ENCODE results near the gene CPNE7.
"Not testable (repeated sequence)": the region's sequence is repeated elsewhere in the genome, so short reads cannot be mapped to it uniquely, and the experiment has no call there.

CPNE7 gene

DNA sequence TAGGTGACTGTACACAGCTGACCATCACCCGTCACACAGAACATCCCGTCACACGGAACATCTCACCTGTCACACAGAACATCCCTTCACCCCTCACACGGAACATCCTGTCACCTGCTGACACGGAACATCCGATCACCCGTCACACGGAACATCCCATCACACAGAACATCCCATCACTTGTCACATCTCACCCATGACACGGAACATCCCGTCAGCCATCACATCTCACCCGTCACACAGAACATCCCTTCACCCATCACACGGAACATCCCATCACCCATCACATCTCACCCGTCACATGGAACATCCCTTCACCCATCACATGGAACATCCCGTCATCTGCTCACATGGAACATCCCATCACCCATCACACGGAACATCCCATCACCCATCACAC, 3.8 kb downstream of the CPNE7 start:
- Mint-ChIP-seq H3K9me3 (no peaks in the 10 kb centered on the region), H3K27ac (no peak overlapping the region), H3K36me3 (peaks cover 0 to 4% of the 10 kb centered on the region in 2 donors), H3K27me3 (no peaks in the 10 kb centered on the region), H3K4me1 (peaks cover 3 to 7% of the 10 kb centered on the region in 2 donors), H3K4me3 (no peak overlapping the region)
- DNase-seq (no peak), ATAC-seq (replicated peaks) (no peak)

DNA sequence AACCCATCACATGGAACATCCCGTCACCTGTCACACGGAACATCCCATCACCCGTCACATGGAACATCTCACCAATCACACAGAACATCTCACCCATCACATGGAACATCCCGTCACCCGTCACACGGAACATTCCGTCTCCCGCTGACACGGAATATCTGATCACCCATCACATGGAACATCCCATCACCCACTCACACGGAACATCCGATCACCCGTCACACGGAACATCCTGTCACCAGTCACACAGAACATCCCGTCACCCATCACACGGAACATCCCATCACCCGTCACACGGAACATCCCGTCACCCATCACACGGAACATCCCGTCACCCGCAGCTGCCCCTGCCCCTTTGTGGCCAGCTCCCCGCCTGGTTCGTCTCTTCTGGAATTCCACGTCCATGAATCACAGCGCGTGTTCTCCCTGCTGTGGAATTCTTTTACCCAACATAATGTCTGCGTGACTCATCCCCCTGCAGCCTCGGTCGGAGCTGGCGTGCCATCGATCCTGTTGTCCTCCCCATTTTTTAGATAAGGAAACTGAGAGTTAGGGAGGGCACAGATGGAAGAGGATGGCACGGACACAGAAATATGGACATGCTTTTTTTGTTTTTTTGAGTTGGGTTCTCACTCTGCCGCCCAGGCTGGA, 5.6 kb downstream of the CPNE7 start:
- DNase-seq: no peak
- no peak for ATAC-seq (replicated peaks)

DNA sequence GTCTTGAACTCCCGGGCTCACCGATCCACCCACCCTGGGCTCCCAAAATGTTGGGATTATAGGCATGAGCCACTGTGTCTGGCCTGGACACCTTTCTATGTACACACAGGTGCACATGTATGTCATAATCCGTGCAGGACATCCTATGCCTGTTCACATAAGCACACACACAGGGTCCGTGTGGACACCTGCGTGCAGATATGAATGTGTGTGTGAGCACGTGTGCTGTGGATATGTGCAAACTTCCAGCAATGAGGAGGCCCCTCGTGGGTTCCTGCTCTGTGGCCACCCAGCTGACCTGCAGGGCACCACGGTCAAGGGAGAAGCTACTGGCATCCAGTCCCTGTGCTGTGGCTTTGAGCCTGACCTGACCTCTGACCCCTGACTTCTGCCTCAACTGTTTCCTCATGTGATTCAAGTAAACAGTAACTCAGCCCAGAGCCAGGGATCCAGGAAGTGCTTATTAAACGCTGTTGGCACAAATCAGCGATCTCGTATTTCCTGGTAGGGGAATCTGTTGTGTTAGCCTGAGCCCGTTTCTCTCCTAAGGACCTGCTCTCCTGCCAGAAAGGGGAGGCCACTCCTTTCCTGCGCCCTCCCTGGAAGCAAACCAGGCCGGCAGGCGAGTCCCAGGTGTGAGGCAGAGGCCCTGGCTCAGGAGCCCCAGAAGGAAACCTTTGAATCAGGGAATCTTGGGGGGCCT, 6.5 kb downstream of the CPNE7 start:
- Mint-ChIP-seq H3K27me3 (no peaks in the 10 kb centered on the region), H3K36me3 (peaks cover 0 to 9% of the 10 kb centered on the region in 2 donors), H3K4me3 (no peak overlapping the region), H3K27ac (no peak overlapping the region), H3K4me1 (peaks cover 0 to 1% of the 10 kb centered on the region in 2 donors), H3K9me3 (no peaks in the 10 kb centered on the region)
- DNase-seq (no peak), ATAC-seq (replicated peaks) (no peak)

More for the DNA sequence above, 5.6 kb downstream of the CPNE7 start:
- Mint-ChIP-seq H3K4me1 (peaks cover 0 to 1% of the 10 kb centered on the region in 2 donors), H3K36me3 (peaks cover 0 to 4% of the 10 kb centered on the region in 2 donors), H3K27me3 (no peaks in the 10 kb centered on the region), H3K27ac (no peak overlapping the region), H3K9me3 (no peaks in the 10 kb centered on the region), H3K4me3 (no peak overlapping the region)

DNA sequence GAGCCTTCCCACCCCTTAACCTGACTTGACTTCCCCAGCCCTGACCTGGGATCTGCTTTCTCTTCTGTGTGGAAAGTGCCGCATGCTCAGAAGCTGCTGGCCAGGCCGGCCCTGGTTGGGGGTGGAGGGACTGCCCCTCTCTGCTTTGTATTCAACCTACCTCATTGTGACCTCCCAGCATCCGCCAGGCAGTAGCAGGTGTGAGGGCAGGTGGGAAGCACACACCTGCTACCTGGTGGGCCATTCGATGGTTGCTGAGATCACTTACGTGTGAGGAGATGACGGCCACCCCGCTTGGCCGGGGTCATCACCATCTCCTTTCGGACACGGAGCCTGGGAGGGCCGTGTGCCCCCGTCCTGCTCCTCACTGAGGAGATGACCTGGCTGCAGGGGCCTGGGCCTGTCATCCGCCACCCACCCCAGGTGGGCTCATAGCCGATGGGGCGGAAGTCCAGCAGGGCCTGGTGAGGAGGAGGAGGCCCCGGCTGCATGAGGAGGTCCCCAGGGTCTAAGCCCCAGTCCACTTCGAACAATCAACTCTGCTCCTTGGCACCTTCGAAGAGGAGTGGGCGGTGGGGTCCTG, 7.1 kb downstream of the CPNE7 start:
- Mint-ChIP-seq H3K27me3 (no peaks in the 10 kb centered on the region), H3K9me3 (no peaks in the 10 kb centered on the region)
- no peak for ATAC-seq (replicated peaks)

DNA sequence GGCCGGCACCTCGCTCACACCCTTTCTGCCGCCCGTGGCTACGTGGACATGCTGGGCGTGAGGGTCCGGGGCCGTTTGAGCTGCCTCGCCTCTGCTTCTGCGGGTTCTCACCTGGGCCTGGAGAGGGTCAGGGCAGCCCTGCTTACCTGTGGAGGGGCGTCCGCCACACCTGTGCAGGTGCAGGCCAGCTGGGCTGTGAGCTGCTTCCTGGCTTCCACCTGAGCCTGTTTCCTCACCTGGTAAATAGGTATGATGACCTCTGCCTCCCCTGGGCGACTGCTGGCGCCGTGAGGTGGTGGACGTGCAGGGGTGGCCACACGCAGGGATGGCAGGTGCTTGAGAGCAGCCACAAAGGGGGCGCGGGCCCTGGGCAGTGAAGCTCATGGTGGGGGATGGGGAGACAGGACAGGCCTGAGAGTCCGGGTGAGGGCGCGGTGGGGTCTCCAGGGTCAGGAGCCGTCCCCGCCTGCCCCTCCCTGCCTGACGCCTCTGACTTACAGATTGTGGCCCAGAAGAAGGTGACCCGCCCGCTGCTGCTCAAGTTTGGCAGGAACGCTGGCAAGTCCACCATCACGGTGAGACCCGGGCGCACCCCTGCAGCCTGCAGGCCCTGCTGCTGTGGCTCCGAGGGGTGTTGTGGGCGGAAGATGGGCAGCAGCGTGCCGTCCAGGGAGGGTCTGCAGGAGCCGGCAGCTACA, 7.8 kb downstream of the CPNE7 start:
- ATAC-seq (replicated peaks) (no peak), DNase-seq (no peak)
- H3K9me3 Mint-ChIP-seq: no peaks in the 10 kb centered on the region
- no peak overlapping the region for H3K4me3 Mint-ChIP-seq
- H3K27ac Mint-ChIP-seq: no peak overlapping the region
- H3K27me3 Mint-ChIP-seq: no peaks in the 10 kb centered on the region
- no peaks in the 10 kb centered on the region for H3K4me1 Mint-ChIP-seq
- peaks cover 1 to 6% of the 10 kb centered on the region in 2 donors for H3K36me3 Mint-ChIP-seq

More for the DNA sequence above, 7.1 kb downstream of the CPNE7 start:
- Mint-ChIP-seq H3K36me3 (peaks cover 1 to 9% of the 10 kb centered on the region in 2 donors), H3K4me3 (no peak overlapping the region), H3K4me1 (no peaks in the 10 kb centered on the region), H3K27ac (no peak overlapping the region)
- DNase-seq: no peak

DNA sequence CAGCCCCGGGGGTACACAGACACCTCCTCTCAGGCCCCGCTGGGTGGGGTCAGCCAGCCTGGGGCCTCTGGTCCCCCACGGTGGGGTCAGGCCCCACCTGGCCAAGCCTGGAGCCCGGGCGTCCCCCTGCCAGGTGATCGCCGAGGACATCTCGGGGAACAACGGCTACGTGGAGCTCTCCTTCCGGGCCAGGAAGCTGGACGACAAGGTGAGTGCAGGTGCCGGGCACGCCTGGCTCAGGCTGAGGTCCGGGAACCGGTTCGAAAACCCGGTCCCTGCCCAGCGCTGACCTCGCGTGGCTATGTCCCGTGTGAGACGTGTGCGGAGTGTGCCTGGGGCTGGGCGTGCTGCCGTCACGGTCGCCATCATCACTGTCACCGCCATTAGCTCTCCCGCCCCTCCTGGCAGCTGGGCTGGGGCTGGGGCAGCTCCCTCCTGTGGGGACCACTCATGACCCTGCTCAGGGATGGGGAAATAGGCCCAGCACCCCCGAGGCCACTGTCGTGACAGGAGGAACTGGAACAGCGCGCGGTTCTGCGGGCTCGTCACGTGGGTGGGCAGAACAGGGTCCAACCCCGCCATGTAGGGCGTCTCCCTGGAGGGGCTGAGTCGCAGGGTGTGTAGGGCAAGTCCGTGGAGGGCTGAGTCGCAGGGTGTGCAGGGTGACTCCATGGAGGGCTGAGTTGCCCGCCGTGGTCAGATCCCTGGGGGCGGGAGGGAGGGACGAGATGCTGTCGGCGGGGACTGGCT, 8.5 kb downstream of the CPNE7 start:
- no peaks in the 10 kb centered on the region for H3K4me1 Mint-ChIP-seq
- H3K27me3 Mint-ChIP-seq: no peaks in the 10 kb centered on the region
- DNase-seq (no peak), ATAC-seq (replicated peaks) (no peak)
- H3K4me3 Mint-ChIP-seq: no peak overlapping the region
- H3K36me3 Mint-ChIP-seq: peaks cover 1 to 5% of the 10 kb centered on the region in 2 donors
- H3K9me3 Mint-ChIP-seq: no peaks in the 10 kb centered on the region
- H3K27ac Mint-ChIP-seq: no peak overlapping the region

DNA sequence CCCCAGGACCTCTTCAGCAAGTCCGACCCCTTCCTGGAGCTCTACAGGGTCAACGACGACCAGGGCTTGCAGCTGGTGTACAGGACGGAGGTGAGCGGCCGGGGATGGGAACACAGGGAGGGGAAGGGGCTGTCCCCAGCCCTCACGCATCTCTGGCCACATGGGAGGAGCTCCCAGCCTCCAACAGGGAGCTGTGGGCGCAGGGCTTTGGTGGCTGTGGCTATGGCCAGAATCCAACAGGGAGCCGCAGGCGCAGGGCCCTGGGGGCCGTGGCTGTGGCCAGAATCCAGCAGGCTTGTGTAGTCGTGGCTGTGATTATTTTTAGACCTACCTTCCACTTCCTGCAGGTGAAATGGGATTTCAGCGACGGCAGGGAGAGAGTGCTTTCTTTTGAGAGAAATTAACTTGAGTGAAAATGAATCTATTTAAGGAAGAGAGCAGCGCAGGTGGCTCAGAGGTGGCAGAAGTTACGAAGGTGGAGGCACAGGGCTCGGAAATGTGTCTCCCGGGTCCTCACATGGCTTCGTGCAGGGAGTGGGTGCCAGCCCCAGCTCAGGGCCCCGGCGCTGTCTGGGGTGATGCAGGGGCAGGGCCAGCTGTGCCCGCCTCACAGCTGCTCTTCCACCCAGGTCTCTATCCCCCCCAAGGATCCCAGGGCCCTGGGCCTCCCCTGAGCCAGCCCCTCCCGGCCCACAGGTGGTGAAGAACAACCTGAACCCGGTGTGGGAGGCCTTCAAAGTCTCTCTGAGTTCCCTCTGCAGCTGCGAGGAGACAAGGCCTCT, 9.4 kb downstream of the CPNE7 start:
- DNase-seq (no peak), ATAC-seq (replicated peaks) (no peak)
- Mint-ChIP-seq H3K36me3 (peaks cover 1 to 5% of the 10 kb centered on the region in 2 donors), H3K9me3 (no peaks in the 10 kb centered on the region), H3K27ac (no peak overlapping the region), H3K27me3 (no peaks in the 10 kb centered on the region), H3K4me1 (no peaks in the 10 kb centered on the region), H3K4me3 (no peak overlapping the region)

DNA sequence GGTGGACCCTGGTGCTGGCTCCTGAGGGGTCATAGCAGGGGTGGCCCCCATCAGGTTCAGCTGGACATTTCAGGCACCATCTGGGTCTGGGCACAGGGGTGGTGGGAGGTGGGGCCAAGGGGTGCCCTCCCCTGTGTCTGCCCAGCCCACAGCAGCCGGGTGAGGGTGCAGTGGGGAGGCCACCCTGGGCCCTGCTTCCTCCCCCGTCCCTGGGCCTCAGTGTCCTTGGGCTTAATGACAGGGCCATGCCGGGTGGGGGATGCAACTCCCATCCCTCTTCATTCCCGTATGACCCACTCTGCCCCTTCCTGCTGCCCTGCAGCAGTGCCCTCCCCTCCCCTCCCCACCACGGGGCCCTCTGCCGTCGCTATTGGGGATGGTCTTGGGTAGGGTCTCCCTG, 10.7 kb downstream of the CPNE7 start:
- Mint-ChIP-seq H3K9me3 (no peaks in the 10 kb centered on the region), H3K36me3 (peaks cover 1 to 5% of the 10 kb centered on the region in 2 donors), H3K27ac (no peak overlapping the region), H3K27me3 (no peaks in the 10 kb centered on the region), H3K4me1 (no peaks in the 10 kb centered on the region), H3K4me3 (no peak overlapping the region)
- ATAC-seq (replicated peaks) (no peak), DNase-seq (no peak)

DNA sequence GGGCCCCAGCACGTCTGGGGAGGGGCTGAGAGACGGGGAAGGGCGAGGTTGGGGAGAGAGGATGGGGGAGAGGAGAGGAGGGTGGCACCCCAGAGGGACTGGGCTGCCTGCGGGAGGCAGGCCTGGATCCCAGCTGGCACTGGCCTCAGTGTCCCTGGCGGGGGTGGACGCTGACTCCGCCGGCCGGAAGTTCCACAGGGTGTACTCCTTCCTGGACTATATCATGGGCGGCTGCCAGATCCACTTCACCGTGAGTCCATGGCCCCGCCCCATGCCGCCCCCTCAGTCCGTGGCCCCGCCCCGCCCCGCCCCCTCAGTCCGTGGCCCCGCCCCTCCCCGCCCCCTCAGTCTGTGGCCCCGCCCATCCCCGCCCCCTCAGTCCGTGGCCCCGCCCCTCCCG, 11.3 kb downstream of the CPNE7 start:
- no peaks in the 10 kb centered on the region for H3K4me1 Mint-ChIP-seq
- DNase-seq (no peak), ATAC-seq (replicated peaks) (no peak)
- H3K36me3 Mint-ChIP-seq: peaks cover 1 to 5% of the 10 kb centered on the region in 2 donors
- H3K4me3 Mint-ChIP-seq: no peak overlapping the region
- no peaks in the 10 kb centered on the region for H3K27me3 Mint-ChIP-seq
- H3K27ac Mint-ChIP-seq: no peak overlapping the region
- no peaks in the 10 kb centered on the region for H3K9me3 Mint-ChIP-seq

DNA sequence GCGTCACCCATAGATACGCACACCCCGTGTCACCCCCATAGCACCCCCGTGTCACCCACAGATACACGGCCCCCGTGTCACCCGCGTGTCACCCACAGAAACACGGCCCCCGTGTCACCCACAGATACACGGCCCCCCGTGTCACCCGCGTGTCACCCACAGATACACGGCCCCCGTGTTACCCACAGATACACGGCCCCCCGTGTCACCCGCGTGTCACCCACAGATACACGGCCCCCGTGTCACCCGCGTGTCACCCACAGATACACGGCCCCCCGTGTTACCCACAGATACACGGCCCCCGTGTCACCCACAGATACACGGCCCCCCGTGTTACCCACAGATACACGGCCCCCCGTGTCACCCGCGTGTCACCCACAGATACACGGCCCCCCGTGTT, 12.1 kb downstream of the CPNE7 start:
- not testable (repeated sequence) for H3K4me1 Mint-ChIP-seq

DNA sequence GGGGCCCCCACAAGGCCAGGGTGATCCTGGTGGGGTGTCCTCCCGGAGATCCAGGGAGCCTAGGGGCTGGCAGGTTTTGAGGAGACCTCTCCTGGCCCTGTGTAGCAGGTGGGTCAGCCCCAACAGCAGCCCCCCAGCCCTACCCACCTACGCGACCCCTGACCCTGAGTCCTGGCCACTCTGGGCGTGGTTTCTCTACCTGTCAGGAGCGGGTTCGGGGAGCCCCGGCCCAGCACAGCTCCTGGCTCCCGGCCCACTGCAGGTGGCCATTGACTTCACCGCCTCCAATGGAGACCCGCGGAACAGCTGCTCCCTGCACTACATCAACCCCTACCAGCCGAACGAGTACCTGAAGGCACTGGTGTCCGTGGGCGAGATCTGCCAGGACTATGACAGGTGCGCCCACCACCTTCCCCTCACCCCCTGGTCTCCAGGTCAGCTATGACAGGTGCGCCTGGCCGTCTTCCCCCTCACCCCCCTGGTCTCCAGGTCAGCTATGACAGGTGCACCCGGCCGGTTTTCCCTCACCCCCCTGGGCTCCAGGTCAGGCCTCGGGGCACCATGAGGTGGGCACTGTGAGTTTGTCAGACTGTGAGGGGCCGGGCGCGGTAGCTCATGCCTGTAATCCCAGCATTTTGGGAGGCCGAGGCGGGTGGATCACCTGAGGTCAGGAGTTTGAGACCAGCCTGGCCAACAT, 13.0 kb downstream of the CPNE7 start:
- no peak for ATAC-seq (replicated peaks)

More for the DNA sequence above, 12.1 kb downstream of the CPNE7 start:
- DNase-seq; H3K27ac Mint-ChIP-seq; ATAC-seq (replicated peaks); H3K4me3 Mint-ChIP-seq; H3K36me3 Mint-ChIP-seq; H3K9me3 Mint-ChIP-seq; H3K27me3 Mint-ChIP-seq: not testable (repeated sequence)

DNA sequence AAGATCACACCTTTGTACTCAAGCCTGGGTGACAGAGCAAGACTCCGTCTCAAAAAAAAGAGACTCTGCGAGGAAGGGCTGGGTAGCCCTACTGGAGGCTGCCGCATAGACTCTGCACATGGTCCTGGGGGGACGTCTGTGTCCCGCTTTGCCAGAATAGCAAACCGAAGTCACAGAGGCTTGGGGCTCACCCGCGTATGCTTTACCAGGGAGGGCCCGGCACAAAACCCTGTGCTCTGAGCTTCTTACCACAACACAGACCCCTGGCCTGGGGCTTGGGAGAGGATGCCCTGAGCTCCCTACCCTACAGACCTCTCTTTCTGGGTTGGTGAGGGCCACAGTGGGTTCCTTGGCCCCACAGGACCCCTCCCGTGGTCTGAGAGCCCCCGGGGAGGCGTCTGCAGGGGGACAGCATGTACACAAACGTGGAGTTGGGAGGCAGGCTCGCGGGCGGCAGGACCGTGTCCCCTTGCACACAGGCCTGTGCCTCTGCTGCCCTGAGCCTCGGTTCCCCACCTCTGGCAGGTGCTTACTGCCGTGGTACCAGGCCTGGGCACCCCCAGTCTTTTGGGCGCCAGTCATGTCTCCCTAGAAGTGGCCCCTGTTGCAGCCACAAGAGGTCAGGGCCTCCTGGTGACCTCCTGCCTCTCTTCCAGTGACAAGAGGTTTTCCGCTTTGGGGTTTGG, 13.8 kb downstream of the CPNE7 start:
- DNase-seq: no peak
- Mint-ChIP-seq H3K36me3 (peaks cover 1 to 5% of the 10 kb centered on the region in 2 donors), H3K27ac (no peak overlapping the region), H3K9me3 (no peaks in the 10 kb centered on the region), H3K27me3 (no peaks in the 10 kb centered on the region), H3K4me1 (no peaks in the 10 kb centered on the region), H3K4me3 (no peak overlapping the region)
- no peak for ATAC-seq (replicated peaks)

More for the DNA sequence above, 13.0 kb downstream of the CPNE7 start:
- Mint-ChIP-seq H3K4me3 (no peak overlapping the region), H3K9me3 (no peaks in the 10 kb centered on the region), H3K27ac (no peak overlapping the region), H3K36me3 (peaks cover 1 to 5% of the 10 kb centered on the region in 2 donors), H3K4me1 (no peaks in the 10 kb centered on the region), H3K27me3 (no peaks in the 10 kb centered on the region)
- no peak for DNase-seq

Data from stimulated activated naive B cell treated with anti-CD40 and anti-IgM and Interleukin-4, amounts not matched to agents 10 μg/mL and 1 μg/mL and 100 μg/mL, for 72 hours (primary cell).